ENCODE results near the gene ZNF148. TPM values are rescaled to one million over a fixed set of nuclear protein-coding genes. Genes with fewer than 3 reads are reported as not detected.

ZNF148 gene
- total RNA-seq, 6 experiments from 2014 or later: 14.3 to 22.6 (median 20.4) TPM

GRCh38 chr3:125261031-125261430, 114.1 kb downstream of the ZNF148 start:
- H3K9me3 ChIP-seq: no peaks in the 10 kb centered on the region
- DNase-seq (no peak), ATAC-seq (no peak)
- 100% methylated on average over 1 of the region's 1 CpG for WGBS (ENCODE audit: insufficient coverage, low coverage, low lambda C conversion rate, missing lambda C conversion rate)
- no peak for TF ChIP-seq POLR2A (IDR thresholded peaks at IDR 0.05)
- TF ChIP-seq CTCF (IDR thresholded peaks at IDR 0.05): no peak
- peaks cover 0 to 6% (median 0%) of the 10 kb centered on the region in 4 donors for H3K4me1 ChIP-seq
- H3K4me3 ChIP-seq: no peak overlapping the region
- no peak overlapping the region for H3K27ac ChIP-seq
- intact Hi-C loops (cut with DNase I): no loop called here
- no peaks in the 10 kb centered on the region for H3K27me3 ChIP-seq
- no peaks in the 10 kb centered on the region for H3K36me3 ChIP-seq

GRCh38 chr3:125260158-125260557, 115.0 kb downstream of the ZNF148 start:
- no peak for TF ChIP-seq CTCF (IDR thresholded peaks at IDR 0.05)
- Histone ChIP-seq H3K9me3 (no peaks in the 10 kb centered on the region), H3K4me1 (peaks cover 0 to 6% (median 0%) of the 10 kb centered on the region in 4 donors), H3K27ac (no peak overlapping the region), H3K4me3 (no peak overlapping the region), H3K36me3 (no peaks in the 10 kb centered on the region), H3K27me3 (no peaks in the 10 kb centered on the region)
- ATAC-seq (no peak), DNase-seq (no peak)
- intact Hi-C loops (cut with DNase I): no loop called here
- WGBS (ENCODE audit: insufficient coverage, low coverage, low lambda C conversion rate, missing lambda C conversion rate): 95% methylated on average over 2 of the region's 2 CpGs

- no peak for DNase-seq
- Histone ChIP-seq H3K9me3 (no peaks in the 10 kb centered on the region), H3K27ac (no peak overlapping the region), H3K27me3 (no peaks in the 10 kb centered on the region), H3K4me1 (peaks cover 0 to 3% (median 0%) of the 10 kb centered on the region in 4 donors), H3K36me3 (no peaks in the 10 kb centered on the region), H3K4me3 (no peak overlapping the region)
- intact Hi-C loops (cut with DNase I): no loop called here
- WGBS (ENCODE audit: insufficient coverage, low coverage, low lambda C conversion rate, missing lambda C conversion rate): 60% methylated on average over 3 of the region's 4 CpGs
- ATAC-seq: no peak
- TF ChIP-seq POLR2A (IDR thresholded peaks at IDR 0.05) (no peak), CTCF (IDR thresholded peaks at IDR 0.05) (no peak)
These were observed 117.6 kb downstream of the ZNF148 start for GRCh38 chr3:125257536-125257935.

GRCh38 chr3:125256675-125257074, 118.5 kb downstream of the ZNF148 start:
- no peaks in the 10 kb centered on the region for H3K4me1 ChIP-seq
- no peak for ATAC-seq
- TF ChIP-seq CTCF (IDR thresholded peaks at IDR 0.05) (no peak), POLR2A (IDR thresholded peaks at IDR 0.05) (no peak)
- H3K27ac ChIP-seq: no peak overlapping the region
- no peak for DNase-seq
- no peaks in the 10 kb centered on the region for H3K36me3 ChIP-seq
- H3K27me3 ChIP-seq: no peaks in the 10 kb centered on the region
- no peak overlapping the region for H3K4me3 ChIP-seq
- no peaks in the 10 kb centered on the region for H3K9me3 ChIP-seq
- intact Hi-C loops (cut with DNase I): no loop called here

- H3K4me1 ChIP-seq: no peaks in the 10 kb centered on the region
- ATAC-seq (no peak), DNase-seq (no peak)
- H3K27ac ChIP-seq: no peak overlapping the region
- 100% methylated on average over 2 of the region's 2 CpGs for WGBS (ENCODE audit: insufficient coverage, low coverage, low lambda C conversion rate, missing lambda C conversion rate)
- no peaks in the 10 kb centered on the region for H3K36me3 ChIP-seq
- no peak for TF ChIP-seq POLR2A (IDR thresholded peaks at IDR 0.05)
- TF ChIP-seq CTCF (IDR thresholded peaks at IDR 0.05): no peak
- H3K27me3 ChIP-seq: no peaks in the 10 kb centered on the region
- intact Hi-C loops (cut with DNase I): no loop called here
- no peaks in the 10 kb centered on the region for H3K9me3 ChIP-seq
- H3K4me3 ChIP-seq: no peak overlapping the region
These were observed 124.2 kb downstream of the ZNF148 start for GRCh38 chr3:125250973-125251372.
